Heart left ventricle (tissue), 13 donors: Measurements from ENCODE around the gene RMP24.

Experiments
- POLR2A ChIP-seq, 2 donors: fragments of 450-650 bp; IDR thresholded peaks; one replicate each; pipeline ENCODE4 v1.6.1; 2017; ENCODE audit warnings: antibody characterized with exemption in 2 of 2, mild to moderate bottlenecking in 2 of 2, moderate library complexity in 2 of 2
- TF ChIP-seq, protein P1 (sequence below), 12 donors: fragments of 200-600 bp; sonication (generic) in 4 of 12; IDR thresholded peaks; one replicate each; pipeline versions ENCODE4 v1.5.0 to v1.8.0; 2018 to 2022; ENCODE audit warnings: antibody characterized with exemption in 12 of 12, mild to moderate bottlenecking in 5 of 12
- donor health status: ischemic (EF 13 %, LVEDD 7.1; RV severe dilation, severe dysfunction).
- donor health status: DM: no; HTN: yes; CAD: no.
- donor health status: DM: no; HTN: no; CAD: no.
- donor health status: ischemic (EF 25% LVEDD 6.9; RV normal size, moderate dysfunction).
- donor health status: ischemic (EF 25% LVEDD 5.7; RV mildly dilated, moderate dysfunction).
- donor health status: ischemic (EF 35%, LVEDD 5.7; RV mildly dilated, moderate dysfunction).
- donor health status: nonischemic (EF 11% LVEDD 7.7; RV severe dilation, severe dysfunction).
- donor health status: DM: yes; HTN: yes; CAD: no.
- donor health status: PGD.
- donor health status: ischemic (EF 29% LVEDD 5.4; RV normal size, mild dysfunction).
- donor health status: nonischemic (EF 23%, LVEDD 6.1; RV moderate dilation, normal function).

- TF ChIP-seq POLR2A (IDR thresholded peaks at IDR 0.05) = no peak
- TF ChIP-seq, protein P1, sequence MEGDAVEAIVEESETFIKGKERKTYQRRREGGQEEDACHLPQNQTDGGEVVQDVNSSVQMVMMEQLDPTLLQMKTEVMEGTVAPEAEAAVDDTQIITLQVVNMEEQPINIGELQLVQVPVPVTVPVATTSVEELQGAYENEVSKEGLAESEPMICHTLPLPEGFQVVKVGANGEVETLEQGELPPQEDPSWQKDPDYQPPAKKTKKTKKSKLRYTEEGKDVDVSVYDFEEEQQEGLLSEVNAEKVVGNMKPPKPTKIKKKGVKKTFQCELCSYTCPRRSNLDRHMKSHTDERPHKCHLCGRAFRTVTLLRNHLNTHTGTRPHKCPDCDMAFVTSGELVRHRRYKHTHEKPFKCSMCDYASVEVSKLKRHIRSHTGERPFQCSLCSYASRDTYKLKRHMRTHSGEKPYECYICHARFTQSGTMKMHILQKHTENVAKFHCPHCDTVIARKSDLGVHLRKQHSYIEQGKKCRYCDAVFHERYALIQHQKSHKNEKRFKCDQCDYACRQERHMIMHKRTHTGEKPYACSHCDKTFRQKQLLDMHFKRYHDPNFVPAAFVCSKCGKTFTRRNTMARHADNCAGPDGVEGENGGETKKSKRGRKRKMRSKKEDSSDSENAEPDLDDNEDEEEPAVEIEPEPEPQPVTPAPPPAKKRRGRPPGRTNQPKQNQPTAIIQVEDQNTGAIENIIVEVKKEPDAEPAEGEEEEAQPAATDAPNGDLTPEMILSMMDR (IDR thresholded peaks at IDR 0.05) = no peak
Measured at GRCh38 chr18:35979112-35979511, 6.6 kb downstream of the RMP24 start.
